CD8-positive, alpha-beta memory T cell (primary cell): ENCODE data around the gene POGLUT3. TPM values are rescaled to one million over a fixed set of nuclear protein-coding genes. Genes with fewer than 3 reads are reported as not detected.

ENCODE experiments used
- CTCF ChIA-PET: fragments of 350-600 bp; sonication (Branson Sonifier 250); formaldehyde crosslinking; loops from one replicate; lab custom pipeline; 2021; ENCODE audit warnings: antibody characterized with exemption; lab: Charles Lee
- POLR2A ChIA-PET: fragments of 350-600 bp; sonication (Branson Sonifier 250); formaldehyde crosslinking; loops from one replicate; lab custom pipeline; 2021; ENCODE audit warnings: antibody characterized with exemption; lab: Charles Lee
- DNase-seq, 5 donors: peaks; one replicate each; pipeline versions ENCODE4 v3.0.0 to v3.0.0-alpha.2; 2020 to 2022; ENCODE audit warnings: mixed read lengths in 1 of 5
- H3K27ac ChIP-seq: one replicate; pipeline ENCODE4 v1.7.0; 2013; ENCODE audit warnings: low read depth, mild to moderate bottlenecking, low read length, moderate library complexity
- H3K27me3 ChIP-seq: 2 replicates; pipeline ENCODE4 v1.7.0; 2013; ENCODE audit warnings: low read length, mild to moderate bottlenecking; ENCODE audit not compliant: insufficient read depth, poor library complexity, severe bottlenecking
- H3K36me3 ChIP-seq: 2 replicates; pipeline ENCODE4 v1.7.0; 2013; ENCODE audit warnings: mild to moderate bottlenecking, low read length, moderate library complexity; ENCODE audit not compliant: insufficient read depth
- H3K4me1 ChIP-seq: 2 replicates; pipeline ENCODE4 v1.7.0; 2013; ENCODE audit warnings: mild to moderate bottlenecking, low read length, moderate library complexity; ENCODE audit not compliant: insufficient read depth
- H3K4me3 ChIP-seq: 2 replicates; pipeline ENCODE4 v1.7.0; 2013; ENCODE audit warnings: mild to moderate bottlenecking, low read length
- H3K9me3 ChIP-seq: 2 replicates; pipeline ENCODE4 v1.7.0; 2013; ENCODE audit warnings: mild to moderate bottlenecking, low read length
- H3K27ac Mint-ChIP-seq, 8 donors: one replicate each; pipeline ENCODE4 v1.8.0; 2020 to 2021; ENCODE audit warnings: mixed read lengths in 8 of 8, mild to moderate bottlenecking in 6 of 8, inconsistent platforms in 3 of 8, moderate library complexity in 3 of 8
- H3K27me3 Mint-ChIP-seq, 2 donors: one replicate each; pipeline ENCODE4 v1.8.0; 2020 to 2021; ENCODE audit warnings: mixed read lengths in 2 of 2, mild to moderate bottlenecking in 1 of 2, moderate library complexity in 1 of 2
- H3K36me3 Mint-ChIP-seq, 3 donors: one replicate each; pipeline ENCODE4 v1.8.0; 2020 to 2021; ENCODE audit warnings: mixed read lengths in 3 of 3, inconsistent platforms in 1 of 3, mild to moderate bottlenecking in 1 of 3
- H3K4me1 Mint-ChIP-seq, 3 donors: one replicate each; pipeline ENCODE4 v1.8.0; 2020 to 2021; ENCODE audit warnings: mixed read lengths in 3 of 3, inconsistent platforms in 1 of 3, mild to moderate bottlenecking in 1 of 3
- H3K4me3 Mint-ChIP-seq, 7 donors: one replicate each; pipeline ENCODE4 v1.8.0; 2020 to 2021; ENCODE audit warnings: mixed read lengths in 7 of 7, mild to moderate bottlenecking in 6 of 7, moderate library complexity in 4 of 7, inconsistent platforms in 2 of 7
- H3K9me3 Mint-ChIP-seq, 5 donors: one replicate each; pipeline ENCODE4 v1.8.0; 2020 to 2022; ENCODE audit warnings: mixed read lengths in 5 of 5, mild to moderate bottlenecking in 3 of 5, moderate library complexity in 2 of 5, inconsistent platforms in 1 of 5
- polyA plus RNA-seq: library from polyadenylated mRNA; unstranded; fragments of 300-500 nt; fragmentation: Illumina TruSeq; gene quantifications from one replicate; pipeline ENCODE4 v1.2.3, GENCODE V29; 2021
- total RNA-seq, 2 experiments: library from RNA; stranded (reverse); gene quantifications; one replicate each; pipeline ENCODE4 v1.2.3, GENCODE V29; 2021

Gene POGLUT3
- total and polyA plus RNA-seq, 3 experiments from 2014 or later = 12.9 to 17.8 (median 16.7) TPM

- Histone ChIP-seq H3K4me3 (no peak overlapping the region), H3K36me3 (no peaks in the 10 kb centered on the region), H3K9me3 (no peaks in the 10 kb centered on the region), H3K27me3 (no peaks in the 10 kb centered on the region), H3K4me1 (no peaks in the 10 kb centered on the region), H3K27ac (no peak overlapping the region)
- Mint-ChIP-seq H3K27ac (no peak overlapping the region), H3K4me3 (no peak overlapping the region), H3K27me3 (peaks cover 4 to 5% of the 10 kb centered on the region in 2 donors), H3K36me3 (peaks cover 0 to 25% (median 2%) of the 10 kb centered on the region in 3 donors), H3K4me1 (no peaks in the 10 kb centered on the region), H3K9me3 (peaks cover 12 to 37% (median 27%) of the 10 kb centered on the region in 5 donors)
- DNase-seq = no peak
- ChIA-PET POLR2A (no interaction called here), CTCF (no interaction called here)
These were observed 44.9 kb downstream of the POGLUT3 start for GRCh38 chr11:108453207-108453835.

Other genes starting within 250 kb of the POGLUT3 start
- gene C11orf65, start 30.9 kb downstream of the POGLUT3 start, total RNA-seq = 1 to 10 TPM in 1 of 2 experiments, under 1 TPM in 1; 0.64 to 1.1 TPM
- gene C11orf65, start 30.9 kb downstream of the POGLUT3 start, polyA plus RNA-seq = 0.78 TPM
- gene EXPH5, start 95.4 kb upstream of the POGLUT3 start, total RNA-seq = under 1 TPM; 0.85 to 0.89 TPM
- gene EXPH5, start 95.4 kb upstream of the POGLUT3 start, polyA plus RNA-seq = 0.60 TPM
- 10 to 100 TPM; 49.8 to 51.6 TPM for gene DDX10, start 166.7 kb upstream of the POGLUT3 start, total RNA-seq
- 17.5 TPM for gene DDX10, start 166.7 kb upstream of the POGLUT3 start, polyA plus RNA-seq